HEK293T (cell line): ENCODE results near the gene ECI1.

Experiments used
- BHLHE40 ChIP-seq: fragments of 450-650 bp; IDR thresholded peaks from 2 replicates; pipeline ENCODE4 v1.6.1; 2016; ENCODE audit warnings: mild to moderate bottlenecking, moderate library complexity, borderline replicate concordance
- ZNF384 ChIP-seq: fragments of 450-650 bp; IDR thresholded peaks from 2 replicates; pipeline ENCODE4 v1.6.1; 2016

DNA sequence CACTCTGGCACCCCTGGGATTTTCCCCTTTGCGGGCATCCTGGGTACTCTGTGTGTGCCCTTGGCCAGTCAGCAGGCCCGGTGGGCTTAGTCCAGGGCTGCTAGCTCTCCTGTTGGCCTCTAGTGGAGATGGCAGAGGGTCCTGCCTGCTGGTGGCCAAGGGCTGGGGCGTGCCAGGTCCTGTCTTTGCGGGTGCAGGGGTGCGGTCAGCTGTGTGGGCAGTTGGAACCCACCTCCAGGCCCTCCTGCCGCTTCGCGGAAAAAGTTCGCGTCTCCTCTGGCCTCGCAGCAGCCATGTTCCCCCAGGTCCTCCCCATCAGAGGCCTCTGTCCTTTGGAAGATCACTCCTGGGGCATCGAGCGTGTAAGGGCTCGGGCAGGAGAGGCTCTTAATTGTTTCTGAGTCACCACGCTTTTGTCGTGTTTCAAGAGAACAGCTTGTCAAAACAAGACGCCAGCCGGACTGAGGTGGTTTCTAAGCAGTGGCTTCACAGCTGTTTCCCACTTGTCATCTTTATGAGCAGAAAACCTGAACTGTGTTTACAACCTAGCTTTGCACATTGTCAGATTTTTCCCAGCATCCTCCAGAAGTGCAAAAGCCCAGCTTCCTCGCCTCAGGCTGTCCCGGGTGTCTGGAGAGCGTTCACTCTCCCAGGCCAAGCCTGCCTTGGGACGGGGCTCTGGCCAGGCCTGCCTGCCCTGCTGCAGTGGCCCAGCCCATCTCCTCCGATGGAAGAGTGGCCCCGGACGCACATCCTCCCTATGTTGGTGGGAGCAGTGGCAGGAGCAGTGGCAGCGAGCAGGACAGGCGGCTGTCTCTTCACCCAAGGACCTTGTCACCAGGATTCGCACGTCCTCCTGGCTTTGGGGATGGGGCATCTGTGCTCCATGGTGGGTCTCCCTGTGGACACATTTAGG lies 20.1 kb downstream of the ECI1 start:
- no peak for TF ChIP-seq ZNF384
- TF ChIP-seq BHLHE40 = no peak
